SU-DHL-6 (cell line): ENCODE measurements around the gene CDKAL1.

Source experiments
- CTCF ChIP-seq: fragments of 200-600 bp; sonication (generic); IDR thresholded peaks from one replicate; pipeline ENCODE4 v1.5.1; 2017; ENCODE audit warnings: antibody characterized with exemption, mild to moderate bottlenecking, low read length, moderate library complexity; ENCODE audit not compliant: insufficient read depth, poor library complexity, severe bottlenecking
- EZH2phosphoT487 ChIP-seq: fragments of 200-600 bp; sonication (generic), shearing (Covaris generic); conservative IDR thresholded peaks from 2 replicates; pipeline ENCODE4 v1.6.1; 2018; ENCODE audit warnings: mild to moderate bottlenecking, antibody characterized with exemption, low read length, moderate library complexity, mixed read lengths

GRCh38 chr6:20965276-20965675 is 431.0 kb downstream of the CDKAL1 start:
- TF ChIP-seq CTCF (no peak), EZH2phosphoT487 (no peak)
